Spinal cord (tissue), 10 donors: ENCODE measurements around the gene UGT3A1. TPM values are rescaled to one million over a fixed set of nuclear protein-coding genes. Genes with fewer than 3 reads are reported as not detected.

Experiments
- DNase-seq, 6 donors: peaks; one replicate each; pipeline versions ENCODE4 v3.0.0 to v3.0.0-alpha.2; 2013 to 2015; ENCODE audit warnings: low spot score in 6 of 6, low read depth in 4 of 6
- H3K27ac ChIP-seq: one replicate; pipeline ENCODE4 v1.5.1; 2013; ENCODE audit warnings: low read depth, low read length, control low read depth
- H3K27me3 ChIP-seq: one replicate; pipeline ENCODE4 v1.6.1; 2013; ENCODE audit warnings: low read length; ENCODE audit not compliant: control insufficient read depth, insufficient read depth
- H3K36me3 ChIP-seq: one replicate; pipeline ENCODE4 v1.6.1; 2013; ENCODE audit warnings: low read length; ENCODE audit not compliant: control insufficient read depth, insufficient read depth
- H3K4me1 ChIP-seq: one replicate; pipeline ENCODE4 v1.6.1; 2013; ENCODE audit warnings: low read length; ENCODE audit not compliant: control insufficient read depth, insufficient read depth
- H3K4me3 ChIP-seq: one replicate; pipeline ENCODE4 v1.5.1; 2013; ENCODE audit warnings: low read depth, low read length, control low read depth
- H3K9me3 ChIP-seq: one replicate; pipeline ENCODE4 v1.6.1; 2013; ENCODE audit warnings: low read length; ENCODE audit not compliant: control insufficient read depth, insufficient read depth
- WGBS: methylation state at CpG from one replicate; pipeline ENCODE4 v1.1.5; 2013; ENCODE audit warnings: missing lambda C conversion rate; ENCODE audit not compliant: insufficient coverage; 5-methylcytosine and 5-hydroxymethylcytosine counted together
- polyA plus RNA-seq, 2 donors: library from polyadenylated mRNA; unstranded; fragments of 120-200 nt; gene quantifications; one replicate each; pipeline ENCODE4 v1.2.1, GENCODE V29; 2013; ENCODE audit not compliant: insufficient read length in 2 of 2
- total RNA-seq, 2 donors: library from RNA; depleted of rRNA in 1 of 2; stranded (reverse); fragments of 120-200 nt in 1 of 2; fragments of >200 nt in 1 of 2; gene quantifications; one replicate each; pipeline versions ENCODE4 v1.2.3 to v1.2.4, GENCODE V29; 2013 to 2014
- donor health status: healthy.

Gene UGT3A1
- total and polyA plus RNA-seq, 4 donors: under 0.01 to 0.74 (median 0.33) TPM; not detected in 1

- Histone ChIP-seq H3K27me3 (no peaks in the 10 kb centered on the region), H3K4me3 (no peak overlapping the region), H3K27ac (no peak overlapping the region), H3K9me3 (peaks cover 2% of the 10 kb centered on the region), H3K36me3 (no peaks in the 10 kb centered on the region), H3K4me1 (no peaks in the 10 kb centered on the region)
- no CpG with 5 or more reads among the region's 2 CpGs for WGBS
- no peak for DNase-seq
These were observed 89.0 kb downstream of the UGT3A1 start for GRCh38 chr5:35902046-35902672.

Other genes with a start within 250 kb of the UGT3A1 start
- 1 to 10 TPM in 1 of 2 donors, under 1 TPM in 1; 0.50 to 1.3 TPM for gene IL7R, start 134.5 kb downstream of the UGT3A1 start, total RNA-seq
- gene IL7R, start 134.5 kb downstream of the UGT3A1 start, polyA plus RNA-seq: 1 to 10 TPM; 1.8 to 2.1 TPM
- 10 to 100 TPM in 1 of 2 donors, 1 to 10 TPM in 1; 2.6 to 24.2 TPM for gene CAPSL, start 52.8 kb downstream of the UGT3A1 start, total RNA-seq
- gene CAPSL, start 52.8 kb downstream of the UGT3A1 start, polyA plus RNA-seq: 1 to 10 TPM; 4.6 to 8.7 TPM
- 1 to 10 TPM; 1.4 to 2.0 TPM for gene UGT3A2, start 75.5 kb upstream of the UGT3A1 start, total RNA-seq
- gene UGT3A2, start 75.5 kb upstream of the UGT3A1 start, polyA plus RNA-seq: under 1 TPM; 0.55 to 0.66 TPM
- gene LMBRD2, start 160.5 kb upstream of the UGT3A1 start, total RNA-seq: 10 to 100 TPM; 21.1 to 56.5 TPM
- gene LMBRD2, start 160.5 kb upstream of the UGT3A1 start, polyA plus RNA-seq: 10 to 100 TPM; 15.2 to 24.7 TPM
- gene SKP2, start 160.7 kb upstream of the UGT3A1 start, total RNA-seq: 10 to 100 TPM; 23.8 to 36.0 TPM
- gene SKP2, start 160.7 kb upstream of the UGT3A1 start, polyA plus RNA-seq: 10 to 100 TPM; 19.7 to 25.0 TPM